Fibroblast of mammary gland (primary cell): Measurements from ENCODE around the gene KCNK5.

ENCODE experiments used
- DNase-seq: peaks from one replicate; pipeline ENCODE4 v3.0.0-alpha.2; 2010; ENCODE audit warnings: low read depth
- H3K4me3 ChIP-seq: 2 replicates; pipeline ENCODE4 v1.5.1; 2011; ENCODE audit warnings: low read depth, mild to moderate bottlenecking, low read length, moderate library complexity; ENCODE audit not compliant: control insufficient read depth
- TF ChIP-seq, protein P1 (sequence below): conservative IDR thresholded peaks from 2 replicates; pipeline ENCODE4 v1.5.1; 2011; ENCODE audit warnings: low read depth, low read length, inconsistent platforms; ENCODE audit not compliant: control insufficient read depth, insufficient read depth

KCNK5 gene

GRCh38 chr6:39213195-39213920, 15.9 kb downstream of the KCNK5 start:
- no peak overlapping the region for H3K4me3 ChIP-seq
- DNase-seq = no peak
- TF ChIP-seq, protein P1, sequence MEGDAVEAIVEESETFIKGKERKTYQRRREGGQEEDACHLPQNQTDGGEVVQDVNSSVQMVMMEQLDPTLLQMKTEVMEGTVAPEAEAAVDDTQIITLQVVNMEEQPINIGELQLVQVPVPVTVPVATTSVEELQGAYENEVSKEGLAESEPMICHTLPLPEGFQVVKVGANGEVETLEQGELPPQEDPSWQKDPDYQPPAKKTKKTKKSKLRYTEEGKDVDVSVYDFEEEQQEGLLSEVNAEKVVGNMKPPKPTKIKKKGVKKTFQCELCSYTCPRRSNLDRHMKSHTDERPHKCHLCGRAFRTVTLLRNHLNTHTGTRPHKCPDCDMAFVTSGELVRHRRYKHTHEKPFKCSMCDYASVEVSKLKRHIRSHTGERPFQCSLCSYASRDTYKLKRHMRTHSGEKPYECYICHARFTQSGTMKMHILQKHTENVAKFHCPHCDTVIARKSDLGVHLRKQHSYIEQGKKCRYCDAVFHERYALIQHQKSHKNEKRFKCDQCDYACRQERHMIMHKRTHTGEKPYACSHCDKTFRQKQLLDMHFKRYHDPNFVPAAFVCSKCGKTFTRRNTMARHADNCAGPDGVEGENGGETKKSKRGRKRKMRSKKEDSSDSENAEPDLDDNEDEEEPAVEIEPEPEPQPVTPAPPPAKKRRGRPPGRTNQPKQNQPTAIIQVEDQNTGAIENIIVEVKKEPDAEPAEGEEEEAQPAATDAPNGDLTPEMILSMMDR = no peak

DNA sequence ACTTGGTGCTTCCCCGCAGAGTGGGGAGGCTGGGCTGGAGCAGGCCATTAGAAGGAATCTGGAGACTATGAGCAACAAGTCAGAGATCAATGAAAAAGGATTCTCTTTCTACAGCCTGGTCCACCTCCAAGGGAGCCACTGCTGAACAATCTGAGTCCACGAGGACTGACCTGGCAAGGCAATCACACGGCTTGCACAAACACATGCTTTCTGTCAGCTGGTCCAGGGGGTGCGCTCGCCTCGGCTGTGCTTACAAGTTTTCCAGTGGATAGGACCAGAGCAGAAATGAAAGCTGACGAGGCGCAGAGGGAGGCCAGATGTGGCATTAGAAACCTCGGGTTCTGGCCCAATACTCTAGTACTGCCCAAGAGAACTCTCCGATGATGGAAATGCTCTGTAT, 18.1 kb downstream of the KCNK5 start:
- no peak overlapping the region for H3K4me3 ChIP-seq
- TF ChIP-seq, protein P1 = no peak
- no peak for DNase-seq

GRCh38 chr6:39210450-39210849, 18.8 kb downstream of the KCNK5 start:
- H3K4me3 ChIP-seq = no peak overlapping the region
- DNase-seq = no peak
- TF ChIP-seq, protein P1 = no peak

DNA sequence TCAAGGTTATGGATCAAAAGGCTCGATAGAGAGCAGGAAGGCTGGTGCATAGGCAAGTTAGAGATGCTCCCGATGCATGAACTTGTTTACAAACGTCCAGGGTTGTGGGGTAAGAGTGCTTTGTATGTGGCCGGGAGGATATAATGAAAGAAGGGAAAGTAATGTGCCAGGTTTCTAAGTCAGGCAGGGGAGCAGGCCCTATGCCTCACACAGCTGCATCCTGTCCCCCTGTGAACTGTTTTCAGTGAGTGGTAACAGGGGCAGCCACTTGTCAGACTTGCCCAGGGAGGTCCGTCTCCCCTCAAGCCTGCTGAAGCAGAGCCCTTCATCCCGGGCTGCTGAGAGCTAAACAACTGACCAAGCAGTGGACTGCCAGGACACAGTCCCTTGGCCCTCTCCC, 19.4 kb downstream of the KCNK5 start:
- H3K4me3 ChIP-seq = no peak overlapping the region
- TF ChIP-seq, protein P1 = no peak
- DNase-seq = no peak

GRCh38 chr6:39209360-39209811, 19.9 kb downstream of the KCNK5 start:
- TF ChIP-seq, protein P1 = no peak
- no peak overlapping the region for H3K4me3 ChIP-seq
- DNase-seq = no peak

- no peak overlapping the region for H3K4me3 ChIP-seq
- no peak for DNase-seq
- TF ChIP-seq, protein P1 = no peak
Observed at GRCh38 chr6:39208223-39208739, 21.0 kb downstream of the KCNK5 start.
